HG03558 (cell line): ENCODE results near the gene KRT83.

Experiments
- ATAC-seq: cut with Tn5 transposase; IDR thresholded peaks from one replicate; pipeline ENCODE4 v1.9.1; 2021; ENCODE audit warnings: moderate number of reproducible peaks; ENCODE audit not compliant: unreplicated experiment; ENCODE audit errors: extremely low read depth

KRT83 gene

GRCh38 chr12:52271158-52271557 is 50.0 kb downstream of the KRT83 start:
- no peak for ATAC-seq

GRCh38 chr12:52270541-52271070 is 50.6 kb downstream of the KRT83 start:
- ATAC-seq: no peak

GRCh38 chr12:52268212-52268611 is 53.0 kb downstream of the KRT83 start:
- ATAC-seq: no peak

- no peak for ATAC-seq
Measured at GRCh38 chr12:52267699-52268098, 53.5 kb downstream of the KRT83 start.

- no peak for ATAC-seq
Measured at GRCh38 chr12:52267266-52267665, 53.9 kb downstream of the KRT83 start.

GRCh38 chr12:52266514-52266913 is 54.7 kb downstream of the KRT83 start:
- no peak for ATAC-seq

GRCh38 chr12:52264435-52264825 is 56.8 kb downstream of the KRT83 start:
- no peak for ATAC-seq
